ENCODE results near the gene RPS27.

RPS27 gene

GRCh38 chr1:153990468-153991150 lies at the start of gene RPS27:
RPS27 (plus strand) TSS chr1:153990762; CDS start chr1:153990797, 35 bp downstream.
- DNase-seq (ENCODE audit: low read depth) = peak; percentile 75

- no peak for DNase-seq (ENCODE audit: low read depth)
Measured at GRCh38 chr1:153941826-153942725, 48.5 kb upstream of the RPS27 start.

GRCh38 chr1:153942766-153943549 lies 47.6 kb upstream of the RPS27 start:
- DNase-seq (ENCODE audit: low read depth) = no peak

- DNase-seq (ENCODE audit: low read depth) = no peak
Measured at GRCh38 chr1:153944005-153944826, 46.3 kb upstream of the RPS27 start.

- no peak for DNase-seq (ENCODE audit: low read depth)
Measured at GRCh38 chr1:153944827-153945117, 45.8 kb upstream of the RPS27 start.

GRCh38 chr1:153945131-153945794 lies 45.3 kb upstream of the RPS27 start:
- DNase-seq (ENCODE audit: low read depth) = peak; percentile 64

GRCh38 chr1:153945795-153946621 lies 44.6 kb upstream of the RPS27 start:
- DNase-seq (ENCODE audit: low read depth) = peak; percentile 63

GRCh38 chr1:153946622-153947241 lies 43.8 kb upstream of the RPS27 start, which contains the start of gene DENND4B:
DENND4B (minus strand) TSS chr1:153946718; CDS start chr1:153944374, 2,344 bp downstream.
- peak; percentile 61 for DNase-seq (ENCODE audit: low read depth)

GRCh38 chr1:153951183-153951582 lies 39.4 kb upstream of the RPS27 start:
- DNase-seq (ENCODE audit: low read depth) = no peak

GRCh38 chr1:153951801-153952200 lies 38.8 kb upstream of the RPS27 start:
- DNase-seq (ENCODE audit: low read depth) = no peak

- no peak for DNase-seq (ENCODE audit: low read depth)
Measured at GRCh38 chr1:153953859-153954365, 36.6 kb upstream of the RPS27 start.

- no peak for DNase-seq (ENCODE audit: low read depth)
Measured at GRCh38 chr1:153954826-153955225, 35.7 kb upstream of the RPS27 start.

GRCh38 chr1:153956997-153957715 lies 33.4 kb upstream of the RPS27 start:
- DNase-seq (ENCODE audit: low read depth) = no peak

GRCh38 chr1:153957744-153958110 lies 32.8 kb upstream of the RPS27 start:
- DNase-seq (ENCODE audit: low read depth) = no peak

- DNase-seq (ENCODE audit: low read depth) = peak; percentile 95
Measured at GRCh38 chr1:153958111-153958960, 32.2 kb upstream of the RPS27 start, which contains the start of gene CRTC2. CRTC2 (minus strand) TSS chr1:153958612; CDS start chr1:153958497, 115 bp downstream.

GRCh38 chr1:153958961-153959260 lies 31.7 kb upstream of the RPS27 start:
- DNase-seq (ENCODE audit: low read depth) = no peak

- DNase-seq (ENCODE audit: low read depth) = no peak
Measured at GRCh38 chr1:153959454-153959853, 31.1 kb upstream of the RPS27 start.

- no peak for DNase-seq (ENCODE audit: low read depth)
Measured at GRCh38 chr1:153960206-153960605, 30.4 kb upstream of the RPS27 start.
